Measurements from ENCODE around the gene GDA. TPM values are rescaled to one million over a fixed set of nuclear protein-coding genes. Genes with fewer than 3 reads are reported as not detected.

GDA gene
- total RNA-seq, 1 experiment from 2014 or later: 3.6 TPM

DNA sequence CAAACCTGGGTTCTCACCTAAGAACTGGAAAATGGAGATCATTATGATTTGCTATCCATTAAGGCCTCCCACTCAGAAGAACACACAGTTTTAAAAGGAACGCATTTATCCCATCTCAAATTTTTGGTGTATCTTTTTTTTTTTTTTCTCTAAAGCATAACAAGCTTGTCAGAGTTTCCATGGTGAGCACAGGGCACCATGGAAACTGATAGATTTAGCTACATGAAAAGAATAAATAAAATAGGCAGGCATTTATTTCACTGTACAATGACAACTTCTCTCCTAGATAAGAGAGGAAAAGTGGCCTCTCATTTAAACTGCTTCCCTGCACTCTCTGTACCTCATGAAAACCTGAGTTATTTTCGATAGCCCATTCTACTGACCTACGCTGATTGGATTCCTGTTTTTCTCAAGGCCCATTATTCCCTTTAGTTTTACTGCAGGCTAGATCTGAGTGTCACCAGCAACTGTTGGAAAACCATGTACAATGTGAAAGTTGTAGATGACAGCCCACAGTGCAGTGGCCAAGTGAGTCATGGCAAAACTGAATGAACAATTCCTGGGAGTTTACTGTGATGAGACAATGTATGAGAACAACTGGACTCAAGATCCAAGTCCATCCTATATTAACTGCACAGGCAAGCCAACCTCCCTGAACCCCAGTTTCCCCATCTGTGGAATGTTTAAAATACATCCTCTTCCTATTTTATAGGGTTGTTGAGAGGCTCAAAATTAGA is 4.3 kb upstream of the GDA start:
- H3K4me2 ChIP-seq (ENCODE audit: insufficient read depth, insufficient read length, low read length): no peak overlapping the region

More for the DNA sequence above, 4.3 kb upstream of the GDA start:
- Histone ChIP-seq H3K4me1 (ENCODE audit: insufficient read depth, low read length) (no peaks in the 10 kb centered on the region), H2BK12ac (ENCODE audit: insufficient read length, low read depth, low read length) (no peak overlapping the region), H3K9me3 (ENCODE audit: control insufficient read depth, low read depth, low read length) (no peaks in the 10 kb centered on the region), H3T11ph (ENCODE audit: low read length) (no peak overlapping the region), H2AFZ (ENCODE audit: low read length) (no peak overlapping the region), H3K79me1 (ENCODE audit: insufficient read depth, low read depth, low read length, poor library complexity, severe bottlenecking) (no peaks in the 10 kb centered on the region), H3K23ac (ENCODE audit: insufficient read length, low read depth, low read length) (no peak overlapping the region), H3K56ac (ENCODE audit: insufficient read length, low read depth, low read length) (no peak overlapping the region), H3K9ac (ENCODE audit: extremely low read depth, insufficient read length, low read length) (no peak overlapping the region), H2AK5ac (ENCODE audit: insufficient read length, low read length) (no peak overlapping the region), H4K5ac (ENCODE audit: insufficient read length, low read depth, low read length) (no peak overlapping the region), H4K8ac (replicated peaks; ENCODE audit: insufficient read length, low read depth, low read length) (no peak overlapping the region), H2BK120ac (ENCODE audit: low read depth, low read length, poor library complexity, severe bottlenecking) (no peak overlapping the region), H2BK20ac (ENCODE audit: low read depth, low read length, poor library complexity, severe bottlenecking) (no peak overlapping the region), H3K27me3 (ENCODE audit: insufficient read depth, low read length) (peaks cover 13% of the 10 kb centered on the region; the same call in 1 of the 2 replicates), H3K4ac (ENCODE audit: low read depth, low read length) (no peak overlapping the region), H3K14ac (ENCODE audit: insufficient read depth, low read length) (no peak overlapping the region), H2BK15ac (ENCODE audit: low read depth, low read length) (no peak overlapping the region), H3K27ac (ENCODE audit: insufficient read length, low read depth, low read length) (no peak overlapping the region), H3K79me2 (ENCODE audit: insufficient read depth, low read length) (peaks cover 3% of the 10 kb centered on the region), H4K20me1 (ENCODE audit: control insufficient read depth, insufficient read depth, insufficient read length) (no peaks in the 10 kb centered on the region), H4K91ac (ENCODE audit: insufficient read length, low read depth, low read length) (no peak overlapping the region), H3K23me2 (ENCODE audit: insufficient read length, low read depth, low read length, poor library complexity, severe bottlenecking) (peaks cover 6% of the 10 kb centered on the region), H2BK5ac (ENCODE audit: insufficient read length, low read length) (no peak overlapping the region), H3K18ac (ENCODE audit: insufficient read length, low read depth, low read length) (no peak overlapping the region)
- H3K27me3 Mint-ChIP-seq (ENCODE audit: low read depth): peaks cover 13% of the 10 kb centered on the region
- peaks cover 0 to 8% of the 10 kb centered on the region in 2 experiments; a peak in 2 of 4 replicates for H3K4me1 Mint-ChIP-seq
- no peaks in the 10 kb centered on the region for H3K36me3 Mint-ChIP-seq (ENCODE audit: insufficient read depth in 1 of 3, low read depth in 3 of 3)
- no peak overlapping the region for H3K27ac Mint-ChIP-seq
- no peak for DNase-seq
- TF ChIP-seq, protein P1, sequence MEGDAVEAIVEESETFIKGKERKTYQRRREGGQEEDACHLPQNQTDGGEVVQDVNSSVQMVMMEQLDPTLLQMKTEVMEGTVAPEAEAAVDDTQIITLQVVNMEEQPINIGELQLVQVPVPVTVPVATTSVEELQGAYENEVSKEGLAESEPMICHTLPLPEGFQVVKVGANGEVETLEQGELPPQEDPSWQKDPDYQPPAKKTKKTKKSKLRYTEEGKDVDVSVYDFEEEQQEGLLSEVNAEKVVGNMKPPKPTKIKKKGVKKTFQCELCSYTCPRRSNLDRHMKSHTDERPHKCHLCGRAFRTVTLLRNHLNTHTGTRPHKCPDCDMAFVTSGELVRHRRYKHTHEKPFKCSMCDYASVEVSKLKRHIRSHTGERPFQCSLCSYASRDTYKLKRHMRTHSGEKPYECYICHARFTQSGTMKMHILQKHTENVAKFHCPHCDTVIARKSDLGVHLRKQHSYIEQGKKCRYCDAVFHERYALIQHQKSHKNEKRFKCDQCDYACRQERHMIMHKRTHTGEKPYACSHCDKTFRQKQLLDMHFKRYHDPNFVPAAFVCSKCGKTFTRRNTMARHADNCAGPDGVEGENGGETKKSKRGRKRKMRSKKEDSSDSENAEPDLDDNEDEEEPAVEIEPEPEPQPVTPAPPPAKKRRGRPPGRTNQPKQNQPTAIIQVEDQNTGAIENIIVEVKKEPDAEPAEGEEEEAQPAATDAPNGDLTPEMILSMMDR (conservative IDR thresholded peaks at IDR 0.05): no peak
- no peaks in the 10 kb centered on the region; a peak in 1 of 5 replicates for H3K9me3 Mint-ChIP-seq
- no CpG with 5 or more reads among the region's 3 CpGs for WGBS (ENCODE audit: extremely low coverage, insufficient read length, low lambda C conversion rate)
- H3K4me3 Mint-ChIP-seq: no peak overlapping the region

All from H9 (cell line).